H1 (cell line): ENCODE data around the gene PRR19. TPM values are rescaled to one million over a fixed set of nuclear protein-coding genes. Genes with fewer than 3 reads are reported as not detected.

Source experiments
- CTCF ChIA-PET: fragments of 300-600 bp; sonication (Branson Sonifier 250); formaldehyde crosslinking; loops from one replicate; lab custom pipeline; 2021; ENCODE audit not compliant: partially characterized antibody; lab: Charles Lee
- POLR2A ChIA-PET: fragments of 300-600 bp; sonication (Branson Sonifier 250); formaldehyde crosslinking; loops from one replicate; lab custom pipeline; 2021; ENCODE audit warnings: inconsistent platforms; ENCODE audit not compliant: partially characterized antibody; lab: Charles Lee
- DNase-seq, 2 experiments: peaks; one replicate each; pipeline versions ENCODE4 v3.0.0 to v3.0.0-alpha.2; 2010 to 2022; ENCODE audit warnings: low spot score in 2 of 2, low read depth in 1 of 2, mixed read lengths in 1 of 2
- FAIRE-seq: peaks from 2 replicates; lab custom pipeline; 2011; peaks lifted over from hg19 to GRCh38; lab: Jason Lieb, UNC
- H2AFZ ChIP-seq: 2 replicates; pipeline ENCODE4 v1.8.1; 2012; ENCODE audit warnings: low read length, inconsistent platforms
- H2AK5ac ChIP-seq: 2 replicates; pipeline ENCODE4 v1.6.1; 2013; ENCODE audit warnings: low read depth, low read length
- H2BK120ac ChIP-seq: replicated peaks from 2 replicates; pipeline ENCODE3; 2013; ENCODE audit warnings: low read depth, low read length, inconsistent platforms
- H2BK12ac ChIP-seq: 2 replicates; pipeline ENCODE4 v1.6.1; 2013; ENCODE audit warnings: low read depth, low read length
- H2BK15ac ChIP-seq: 2 replicates; pipeline ENCODE4 v1.6.1; 2013; ENCODE audit warnings: low read length
- H2BK20ac ChIP-seq: 2 replicates; pipeline ENCODE4 v1.6.1; 2013; ENCODE audit warnings: low read length
- H2BK5ac ChIP-seq: 2 replicates; pipeline ENCODE4 v1.6.1; 2013; ENCODE audit warnings: low read depth, low read length
- H3K14ac ChIP-seq: 2 replicates; pipeline ENCODE4 v1.6.1; 2013; ENCODE audit warnings: inconsistent platforms; ENCODE audit not compliant: insufficient read length
- H3K18ac ChIP-seq: 2 replicates; pipeline ENCODE4 v1.6.1; 2013; ENCODE audit warnings: low read length; ENCODE audit errors: extremely low read depth
- H3K23ac ChIP-seq: 2 replicates; pipeline ENCODE4 v1.6.1; 2013; ENCODE audit warnings: inconsistent platforms; ENCODE audit not compliant: insufficient read length
- H3K23me2 ChIP-seq: 2 replicates; pipeline ENCODE4 v1.6.1; 2013; ENCODE audit warnings: low read depth, low read length
- H3K27ac ChIP-seq: 2 replicates; pipeline ENCODE4 v1.6.1; 2011; ENCODE audit warnings: low read depth, low read length, inconsistent platforms
- H3K27me3 ChIP-seq, 4 experiments: replicated peaks in 1 of 4; 1 replicate in 1 of 4; 2 replicates in 3 of 4; pipeline versions ENCODE4 v1.6.1 to v1.8.1; 2011 to 2013; ENCODE audit warnings: low read length in 3 of 4, mild to moderate bottlenecking in 3 of 4, inconsistent platforms in 2 of 4, mixed read lengths in 2 of 4, moderate library complexity in 1 of 4; ENCODE audit not compliant: control insufficient read depth in 3 of 4, insufficient read depth in 3 of 4; ENCODE audit errors: extremely low read depth in 1 of 4
- H3K36me3 ChIP-seq, 4 experiments: 2 replicates each; pipeline versions ENCODE4 v1.6.1 to v1.8.1; 2011 to 2013; ENCODE audit warnings: mild to moderate bottlenecking in 4 of 4, low read length in 3 of 4, moderate library complexity in 2 of 4, control low read depth in 1 of 4, inconsistent platforms in 1 of 4; ENCODE audit not compliant: insufficient read depth in 4 of 4, control insufficient read depth in 2 of 4
- H3K4ac ChIP-seq: replicated peaks from 2 replicates; pipeline ENCODE3; 2013; ENCODE audit warnings: low read length, low read depth, mixed read lengths, inconsistent platforms; ENCODE audit not compliant: insufficient read length
- H3K4me1 ChIP-seq, 4 experiments: replicated peaks in 1 of 4; 1 replicate in 1 of 4; 2 replicates in 3 of 4; pipeline versions ENCODE4 v1.6.1 to v1.8.1; 2011 to 2013; ENCODE audit warnings: low read length in 3 of 4, inconsistent platforms in 2 of 4, mixed read lengths in 1 of 4; ENCODE audit not compliant: insufficient read depth in 4 of 4, control insufficient read depth in 3 of 4
- H3K4me2 ChIP-seq, 2 experiments: 2 replicates each; pipeline versions ENCODE4 v1.6.1 to v1.8.1; 2011 to 2013; ENCODE audit warnings: low read depth in 2 of 2, low read length in 2 of 2, control low read depth in 1 of 2, inconsistent platforms in 1 of 2, mild to moderate bottlenecking in 1 of 2; ENCODE audit not compliant: insufficient read depth in 1 of 2
- H3K4me3 ChIP-seq, 4 experiments: fragments of 200-600, 300-600 bp in 1 of 4; sonication (generic), shearing (Covaris generic), sonication (Bioruptor Twin) in 1 of 4; 2 replicates each; pipeline versions ENCODE4 v1.5.1 to v1.8.1; 2011 to 2016; ENCODE audit warnings: low read length in 4 of 4, low read depth in 3 of 4, control low read depth in 2 of 4, inconsistent platforms in 2 of 4, mild to moderate bottlenecking in 2 of 4, mixed read lengths in 1 of 4, moderate library complexity in 1 of 4; ENCODE audit not compliant: insufficient read depth in 2 of 4; ENCODE audit errors: extremely low read depth in 1 of 4
- H3K56ac ChIP-seq: replicated peaks from 2 replicates; pipeline ENCODE3; 2013; ENCODE audit warnings: low read depth, mild to moderate bottlenecking, mixed read lengths, low read length, inconsistent platforms; ENCODE audit not compliant: insufficient read length
- H3K79me1 ChIP-seq: 2 replicates; pipeline ENCODE4 v1.6.1; 2013; ENCODE audit warnings: low read depth, low read length, control low read depth
- H3K79me2 ChIP-seq, 2 experiments: 2 replicates each; pipeline versions ENCODE4 v1.6.1 to v1.8.1; 2012 to 2013; ENCODE audit warnings: low read length in 2 of 2, mild to moderate bottlenecking in 2 of 2, inconsistent platforms in 1 of 2; ENCODE audit not compliant: insufficient read depth in 2 of 2, control insufficient read depth in 1 of 2
- H3K9ac ChIP-seq, 4 experiments: replicated peaks in 1 of 4; 1 replicate in 1 of 4; 2 replicates in 3 of 4; pipeline versions ENCODE4 v1.6.1 to v1.8.1; 2011 to 2013; ENCODE audit warnings: low read depth in 3 of 4, low read length in 3 of 4, control low read depth in 2 of 4, mild to moderate bottlenecking in 2 of 4, moderate library complexity in 2 of 4, inconsistent platforms in 1 of 4; ENCODE audit errors: extremely low read depth in 1 of 4
- H3K9me3 ChIP-seq, 2 experiments: 2 replicates each; pipeline versions ENCODE4 v1.6.1 to v1.8.1; 2012 to 2013; ENCODE audit warnings: mild to moderate bottlenecking in 2 of 2, moderate library complexity in 2 of 2, control low read depth in 1 of 2, inconsistent platforms in 1 of 2, low read depth in 1 of 2, low read length in 1 of 2, mixed read lengths in 1 of 2; ENCODE audit not compliant: insufficient read depth in 2 of 2
- H4K20me1 ChIP-seq, 2 experiments: replicated peaks in 1 of 2; 2 replicates each; pipeline versions ENCODE3 to v1.8.1; 2011 to 2013; ENCODE audit warnings: inconsistent platforms in 2 of 2, low read length in 2 of 2, mild to moderate bottlenecking in 1 of 2; ENCODE audit not compliant: insufficient read depth in 2 of 2, control insufficient read depth in 1 of 2
- H4K5ac ChIP-seq: 2 replicates; pipeline ENCODE4 v1.6.1; 2013; ENCODE audit warnings: low read length, low read depth, mixed read lengths, inconsistent platforms; ENCODE audit not compliant: insufficient read length
- H4K8ac ChIP-seq: 2 replicates; pipeline ENCODE4 v1.8.0; 2013; ENCODE audit warnings: mild to moderate bottlenecking, moderate library complexity, low read length, inconsistent platforms; ENCODE audit not compliant: insufficient read depth; ENCODE audit errors: extremely low read depth
- H4K91ac ChIP-seq: replicated peaks from 2 replicates; pipeline ENCODE3; 2013; ENCODE audit warnings: low read length, mixed read lengths, inconsistent platforms; ENCODE audit not compliant: insufficient read length
- JUN ChIP-seq: IDR thresholded peaks from 2 replicates; pipeline ENCODE4 v1.6.1; 2011; ENCODE audit warnings: low read depth, mild to moderate bottlenecking, improper control_type of control experiment, low read length
- KDM5A ChIP-seq: fragments of 200-600 bp; IDR thresholded peaks from 2 replicates; pipeline ENCODE4 v1.7.1; 2012; ENCODE audit warnings: mild to moderate bottlenecking, low read length, inconsistent platforms, mixed read lengths
- TAF7 ChIP-seq: optimal IDR thresholded peaks from 2 replicates; pipeline ENCODE3; 2011; ENCODE audit warnings: low read depth, mild to moderate bottlenecking, inconsistent platforms, low read length, moderate library complexity, borderline replicate concordance
- WGBS, 2 experiments: shearing (Covaris generic) in 1 of 2; methylation state at CpG; one replicate each; pipeline versions ENCODE4 v1.1.6 to v1.1.7; 2013 to 2015; ENCODE audit warnings: low lambda C conversion rate in 2 of 2, mixed read lengths in 2 of 2, inconsistent platforms in 1 of 2, low coverage in 1 of 2, missing lambda C conversion rate in 1 of 2; ENCODE audit not compliant: insufficient replicate concordance in 2 of 2, insufficient coverage in 1 of 2, insufficient read length in 1 of 2; ENCODE audit errors: extremely low coverage in 1 of 2, missing lambda C conversion rate in 1 of 2; 5-methylcytosine and 5-hydroxymethylcytosine counted together
- polyA plus RNA-seq, 7 experiments: library from polyadenylated mRNA; depleted of rRNA in 3 of 7; stranded (reverse) in 5 of 7; unstranded in 2 of 7; fragments of >200 nt in 5 of 7; fragments of 200-250 nt in 2 of 7; gene quantifications; 1 replicate in 5 of 7; 2 replicates in 1 of 7; 4 replicates in 1 of 7; pipeline versions ENCODE4 v1.2.1 to v1.2.3, GENCODE V29; 2011 to 2013; ENCODE audit warnings: missing spikeins in 2 of 7, mixed read lengths in 2 of 7
- total RNA-seq: library from RNA; stranded (reverse); fragmentation: NEBNext Ultra II Directional; extraction: Animal tissue kit (Norgen Biotek cat#: 25700); gene quantifications from 2 replicates; pipeline ENCODE4 v1.2.1, GENCODE V29; 2021

The PRR19 gene
- total and polyA plus RNA-seq, 2 of the 8 experiments (the other 6 are each of a cell fraction or from before 2014, with no cell fraction given) = 7.2 to 7.5 TPM

DNA sequence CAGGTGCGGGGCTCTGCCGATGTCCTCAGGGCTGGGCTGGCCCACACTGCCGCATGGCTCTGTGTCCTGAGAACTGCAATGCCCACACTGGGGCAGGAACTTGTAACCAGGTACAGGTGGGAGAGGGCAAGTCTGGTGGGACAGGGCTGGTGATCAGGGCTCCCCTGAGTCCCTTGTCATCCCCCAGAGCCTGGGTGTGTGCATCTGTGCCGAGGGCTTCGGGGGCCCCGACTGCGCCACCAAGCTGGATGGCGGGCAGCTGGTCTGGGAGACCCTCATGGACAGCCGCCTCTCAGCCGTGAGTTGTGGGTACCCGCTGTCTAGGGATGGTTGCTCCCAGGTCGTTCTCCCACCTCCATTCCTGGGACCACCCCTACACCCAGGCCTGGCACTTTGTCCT, 54.0 kb downstream of the PRR19 start:
- no peak overlapping the region for H2BK12ac ChIP-seq

More for the DNA sequence above, 54.0 kb downstream of the PRR19 start:
- Histone ChIP-seq H2BK20ac (no peak overlapping the region), H3K4me1 (peaks cover 0 to 5% (median 1%) of the 10 kb centered on the region in 4 experiments; a peak in 4 of 7 replicates), H3K27me3 (no peaks in the 10 kb centered on the region), H3K27ac (no peak overlapping the region), H2AK5ac (no peak overlapping the region), H2BK120ac (no peak overlapping the region), H3K14ac (no peak overlapping the region), H3K9ac (no peak overlapping the region), H3K23ac (no peak overlapping the region), H3K18ac (no peak overlapping the region), H3K4me2 (no peak overlapping the region), H3K79me1 (no peaks in the 10 kb centered on the region), H4K8ac (no peak overlapping the region; the same call in 1 of the 2 replicates), H3K36me3 (peaks cover 0 to 7% (median 3%) of the 10 kb centered on the region in 4 experiments; a peak in 4 of 8 replicates), H2BK15ac (no peak overlapping the region), H2AFZ (no peak overlapping the region), H3K79me2 (no peaks in the 10 kb centered on the region), H3K56ac (no peak overlapping the region), H3K23me2 (no peaks in the 10 kb centered on the region), H4K5ac (no peak overlapping the region), H4K20me1 (peaks cover 2 to 3% of the 10 kb centered on the region in 2 experiments), H3K4me3 (no peak overlapping the region), H4K91ac (no peak overlapping the region), H3K4ac (no peak overlapping the region), H2BK5ac (0 out of 2 replicates have a peak overlapping the region, but pooled peaks have one; percentile 30), H3K9me3 (no peaks in the 10 kb centered on the region)
- WGBS, 2 experiments = 93% methylated on average over 12 of the region's 12 CpGs; no CpG with 5 or more reads in 1 of the 2 experiments
- POLR2A ChIA-PET = interaction anchor here (1.0 kb wide), 1 partner anchor 32 kb away, joined by 3 read pairs; no protein-coding TSS in a partner anchor
- no peak for DNase-seq
- CTCF ChIA-PET = interaction anchor here (1.7 to 3.8 kb wide), 3 partner anchors 11 to 41 kb away, joined by 4 to 36 read pairs (median 9); no protein-coding TSS in a partner anchor
- no peak for FAIRE-seq
- TF ChIP-seq KDM5A (no peak), TAF7 (no peak), JUN (no peak)
